ENCODE measurements around the gene IL17F.

IL17F gene

DNA sequence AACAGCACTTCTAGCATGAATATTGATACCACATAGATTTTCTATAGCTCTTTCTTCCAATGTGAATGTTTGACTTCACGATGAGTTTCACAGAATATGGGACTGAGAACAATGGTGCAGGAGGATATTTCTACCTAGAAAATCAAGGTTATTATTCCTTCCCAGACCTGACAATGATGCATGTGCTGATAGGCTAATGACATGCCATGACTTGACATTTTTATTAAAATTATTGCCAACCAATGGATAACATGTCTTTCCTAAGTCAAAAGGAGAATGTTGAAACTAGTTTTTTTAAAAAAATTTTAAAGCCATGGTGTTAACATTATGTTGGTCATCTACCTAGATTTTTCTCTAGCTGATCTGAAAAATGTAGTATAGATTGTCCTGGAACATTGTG, 57.2 kb downstream of the IL17F start:
- DNase-seq = no peak

All from NCI-H69 (cell line).